GM19452 (cell line): ENCODE data around the gene CCL5.

Experiments
- ATAC-seq: cut with Tn5 transposase; IDR thresholded peaks from one replicate; pipeline ENCODE4 v1.9.1; 2021; ENCODE audit not compliant: unreplicated experiment

Gene CCL5

GRCh38 chr17:35879773-35880654 is at the start of gene CCL5:
Gene CCL5, minus strand, starts transcription at chr17:35880360.
- peak; percentile 91 for ATAC-seq

GRCh38 chr17:35927714-35928113 is 47.6 kb upstream of the CCL5 start:
- no peak for ATAC-seq

- no peak for ATAC-seq
Measured at GRCh38 chr17:35923609-35924114, 43.5 kb upstream of the CCL5 start.

GRCh38 chr17:35920229-35920628 is 40.1 kb upstream of the CCL5 start:
- ATAC-seq, result no peak

GRCh38 chr17:35918665-35919064 is 38.5 kb upstream of the CCL5 start:
- no peak for ATAC-seq

- no peak for ATAC-seq
Measured at GRCh38 chr17:35917519-35918213, 37.5 kb upstream of the CCL5 start.

- no peak for ATAC-seq
Measured at GRCh38 chr17:35915153-35915964, 35.2 kb upstream of the CCL5 start.

- no peak for ATAC-seq
Measured at GRCh38 chr17:35914354-35914753, 34.2 kb upstream of the CCL5 start.

- ATAC-seq, result no peak
Measured at GRCh38 chr17:35913609-35914008, 33.4 kb upstream of the CCL5 start.

- ATAC-seq, result no peak
Measured at GRCh38 chr17:35912942-35913341, 32.8 kb upstream of the CCL5 start.

GRCh38 chr17:35912339-35912912 is 32.3 kb upstream of the CCL5 start:
- no peak for ATAC-seq

GRCh38 chr17:35909408-35909807 is 29.2 kb upstream of the CCL5 start:
- ATAC-seq, result no peak

GRCh38 chr17:35907691-35908090 is 27.5 kb upstream of the CCL5 start:
- no peak for ATAC-seq

- no peak for ATAC-seq
Measured at GRCh38 chr17:35906926-35907637, 26.9 kb upstream of the CCL5 start.

GRCh38 chr17:35906191-35906925 is 26.2 kb upstream of the CCL5 start:
- no peak for ATAC-seq

- no peak for ATAC-seq
Measured at GRCh38 chr17:35903451-35903850, 23.3 kb upstream of the CCL5 start.

GRCh38 chr17:35901631-35902175 is 21.5 kb upstream of the CCL5 start:
- ATAC-seq, result no peak

GRCh38 chr17:35900708-35901480 is 20.7 kb upstream of the CCL5 start:
- ATAC-seq, result no peak

GRCh38 chr17:35900280-35900679 is 20.1 kb upstream of the CCL5 start:
- no peak for ATAC-seq
